ENCODE results near the gene NFIA. TPM values are rescaled to one million over a fixed set of nuclear protein-coding genes. Genes with fewer than 3 reads are reported as not detected.

Gene NFIA
- total RNA-seq, 1 donor from 2014 or later = 2.1 TPM

- DNase-seq (ENCODE audit: low read depth) = peak; percentile 49
Measured at GRCh38 chr1:61083013-61083806, 849 bp downstream of the NFIA start.

GRCh38 chr1:61083807-61084440 lies 1.6 kb downstream of the NFIA start:
- DNase-seq (ENCODE audit: low read depth) = no peak

- DNase-seq (ENCODE audit: low read depth) = no peak
Measured at GRCh38 chr1:61084491-61085031, 2.2 kb downstream of the NFIA start.

- DNase-seq (ENCODE audit: low read depth) = no peak
Measured at GRCh38 chr1:61085206-61085982, 3.0 kb downstream of the NFIA start.

- DNase-seq (ENCODE audit: low read depth) = no peak
Measured at GRCh38 chr1:61085983-61086644, 3.8 kb downstream of the NFIA start.

GRCh38 chr1:61087571-61087970 lies 5.2 kb downstream of the NFIA start:
- DNase-seq (ENCODE audit: low read depth) = no peak

- DNase-seq (ENCODE audit: low read depth) = no peak
Measured at GRCh38 chr1:61088163-61088974, 6.0 kb downstream of the NFIA start.

GRCh38 chr1:61089338-61089737 lies 7.0 kb downstream of the NFIA start:
- no peak for DNase-seq (ENCODE audit: low read depth)

GRCh38 chr1:61089741-61090140 lies 7.4 kb downstream of the NFIA start:
- no peak for DNase-seq (ENCODE audit: low read depth)

- DNase-seq (ENCODE audit: low read depth) = no peak
Measured at GRCh38 chr1:61090546-61091202, 8.3 kb downstream of the NFIA start.

- DNase-seq (ENCODE audit: low read depth) = no peak
Measured at GRCh38 chr1:61091455-61091854, 9.1 kb downstream of the NFIA start.

GRCh38 chr1:61092642-61093041 lies 10.3 kb downstream of the NFIA start:
- DNase-seq (ENCODE audit: low read depth) = no peak

GRCh38 chr1:61093525-61094137 lies 11.3 kb downstream of the NFIA start:
- no peak for DNase-seq (ENCODE audit: low read depth)

- no peak for DNase-seq (ENCODE audit: low read depth)
Measured at GRCh38 chr1:61094677-61095469, 12.5 kb downstream of the NFIA start.

GRCh38 chr1:61095470-61095812 lies 13.1 kb downstream of the NFIA start:
- DNase-seq (ENCODE audit: low read depth) = no peak

GRCh38 chr1:61097317-61097716 lies 15.0 kb downstream of the NFIA start:
- peak; percentile 67 for DNase-seq (ENCODE audit: low read depth)

- no peak for DNase-seq (ENCODE audit: low read depth)
Measured at GRCh38 chr1:61097722-61098121, 15.4 kb downstream of the NFIA start.

GRCh38 chr1:61098333-61098732 lies 16.0 kb downstream of the NFIA start:
- DNase-seq (ENCODE audit: low read depth) = no peak
